Measurements from ENCODE around the gene PLAC8.

DNA sequence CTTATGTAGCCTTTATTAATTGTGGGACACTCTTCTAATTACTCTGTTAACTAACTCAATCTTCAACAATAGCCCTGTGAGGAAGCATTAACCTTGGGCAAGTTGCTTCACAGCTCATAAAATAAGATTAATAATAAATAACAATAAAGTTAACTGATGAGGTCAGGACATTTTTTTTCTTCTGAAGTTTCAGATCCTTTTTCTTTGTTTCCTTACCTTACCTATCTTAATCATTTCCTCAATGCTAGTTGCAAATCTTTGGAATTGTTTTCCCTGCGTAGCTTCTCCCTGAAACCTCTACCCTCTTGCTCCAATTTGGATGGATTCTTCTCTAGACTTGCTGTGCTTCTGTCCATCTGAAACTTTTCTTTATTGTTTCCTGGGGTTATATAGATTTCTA lies 17.5 kb upstream of the PLAC8 start:
- TF ChIP-seq, protein P1, sequence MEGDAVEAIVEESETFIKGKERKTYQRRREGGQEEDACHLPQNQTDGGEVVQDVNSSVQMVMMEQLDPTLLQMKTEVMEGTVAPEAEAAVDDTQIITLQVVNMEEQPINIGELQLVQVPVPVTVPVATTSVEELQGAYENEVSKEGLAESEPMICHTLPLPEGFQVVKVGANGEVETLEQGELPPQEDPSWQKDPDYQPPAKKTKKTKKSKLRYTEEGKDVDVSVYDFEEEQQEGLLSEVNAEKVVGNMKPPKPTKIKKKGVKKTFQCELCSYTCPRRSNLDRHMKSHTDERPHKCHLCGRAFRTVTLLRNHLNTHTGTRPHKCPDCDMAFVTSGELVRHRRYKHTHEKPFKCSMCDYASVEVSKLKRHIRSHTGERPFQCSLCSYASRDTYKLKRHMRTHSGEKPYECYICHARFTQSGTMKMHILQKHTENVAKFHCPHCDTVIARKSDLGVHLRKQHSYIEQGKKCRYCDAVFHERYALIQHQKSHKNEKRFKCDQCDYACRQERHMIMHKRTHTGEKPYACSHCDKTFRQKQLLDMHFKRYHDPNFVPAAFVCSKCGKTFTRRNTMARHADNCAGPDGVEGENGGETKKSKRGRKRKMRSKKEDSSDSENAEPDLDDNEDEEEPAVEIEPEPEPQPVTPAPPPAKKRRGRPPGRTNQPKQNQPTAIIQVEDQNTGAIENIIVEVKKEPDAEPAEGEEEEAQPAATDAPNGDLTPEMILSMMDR (IDR thresholded peaks at IDR 0.05) = no peak
- TF ChIP-seq POLR2A (IDR thresholded peaks at IDR 0.05) = no peak

All from esophagus squamous epithelium (tissue), 4 donors.